ENCODE measurements around the gene PLCH1.

- no peak for TF ChIP-seq POLR2A (IDR thresholded peaks at IDR 0.05)
- TF ChIP-seq, protein P1, sequence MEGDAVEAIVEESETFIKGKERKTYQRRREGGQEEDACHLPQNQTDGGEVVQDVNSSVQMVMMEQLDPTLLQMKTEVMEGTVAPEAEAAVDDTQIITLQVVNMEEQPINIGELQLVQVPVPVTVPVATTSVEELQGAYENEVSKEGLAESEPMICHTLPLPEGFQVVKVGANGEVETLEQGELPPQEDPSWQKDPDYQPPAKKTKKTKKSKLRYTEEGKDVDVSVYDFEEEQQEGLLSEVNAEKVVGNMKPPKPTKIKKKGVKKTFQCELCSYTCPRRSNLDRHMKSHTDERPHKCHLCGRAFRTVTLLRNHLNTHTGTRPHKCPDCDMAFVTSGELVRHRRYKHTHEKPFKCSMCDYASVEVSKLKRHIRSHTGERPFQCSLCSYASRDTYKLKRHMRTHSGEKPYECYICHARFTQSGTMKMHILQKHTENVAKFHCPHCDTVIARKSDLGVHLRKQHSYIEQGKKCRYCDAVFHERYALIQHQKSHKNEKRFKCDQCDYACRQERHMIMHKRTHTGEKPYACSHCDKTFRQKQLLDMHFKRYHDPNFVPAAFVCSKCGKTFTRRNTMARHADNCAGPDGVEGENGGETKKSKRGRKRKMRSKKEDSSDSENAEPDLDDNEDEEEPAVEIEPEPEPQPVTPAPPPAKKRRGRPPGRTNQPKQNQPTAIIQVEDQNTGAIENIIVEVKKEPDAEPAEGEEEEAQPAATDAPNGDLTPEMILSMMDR (IDR thresholded peaks at IDR 0.05), result no peak
- no peak for TF ChIP-seq EP300 (IDR thresholded peaks at IDR 0.05)
Observed at GRCh38 chr3:155631323-155632019, 113.4 kb downstream of the PLCH1 start.

Data from ovary (tissue), 3 donors.